Measurements from ENCODE around the gene TIAM2. TPM values are rescaled to one million over a fixed set of nuclear protein-coding genes. Genes with fewer than 3 reads are reported as not detected.

Gene TIAM2
- total and polyA plus RNA-seq, 2 donors (not counting 3 experiments of a cell fraction or from before 2014, with no cell fraction given) = 9.6 to 18.5 TPM

GRCh38 chr6:154991207-154991606, 3.9 kb upstream of the TIAM2 start:
- POLR2A ChIA-PET = no interaction called here
- Histone ChIP-seq H3K4me1 (ENCODE audit: control insufficient read depth, extremely low read depth, insufficient read depth, low read length) (peaks cover 4% of the 10 kb centered on the region), H3K9me1 (replicated peaks; ENCODE audit: control insufficient read depth, extremely low read depth, insufficient read depth, low read length) (no peaks in the 10 kb centered on the region), H3K36me3 (ENCODE audit: control insufficient read depth in 2 of 2, extremely low read depth in 1 of 2, insufficient read depth in 2 of 2, low read length in 2 of 2) (no peaks in the 10 kb centered on the region), H3K27me3 (ENCODE audit: control insufficient read depth in 2 of 2, insufficient read depth in 2 of 2, low read length in 2 of 2) (peaks cover 0 to 2% of the 10 kb centered on the region in 2 experiments), H3K79me2 (ENCODE audit: control insufficient read depth, insufficient read depth, low read length) (no peaks in the 10 kb centered on the region), H3K4me3 (replicated peaks in 1 of 3; ENCODE audit: insufficient read depth in 1 of 3, low read depth in 1 of 3, low read length in 3 of 3) (no peak overlapping the region), H3K9me3 (replicated peaks; ENCODE audit: control insufficient read depth, insufficient read depth, low read length) (no peaks in the 10 kb centered on the region), H2AFZ (ENCODE audit: low read depth, low read length) (no peak overlapping the region), H4K20me1 (replicated peaks; ENCODE audit: control insufficient read depth, extremely low read depth, insufficient read depth, low read length) (no peaks in the 10 kb centered on the region), H3K27ac (ENCODE audit: insufficient read depth, low read depth, low read length) (no peak overlapping the region), H3K9ac (replicated peaks; ENCODE audit: extremely low read depth, insufficient read depth, low read length) (no peak overlapping the region), H3K4me2 (ENCODE audit: insufficient read depth, low read length) (no peak overlapping the region)
- BruUV-seq (replicated peaks) = no TSS peak
- CTCF ChIA-PET = interaction anchor here (0.6 to 2.0 kb wide), 2 partner anchors 13 to 14 kb away, joined by 3 to 6 read pairs; no protein-coding TSS in a partner anchor
- no peak for TF ChIP-seq CTCF (IDR thresholded peaks at IDR 0.05; ENCODE audit: extremely low read depth in 1 of 2, insufficient read depth in 1 of 2, low read depth in 1 of 2, low read length in 2 of 2)
- no peak for TF ChIP-seq FOS (IDR thresholded peaks at IDR 0.05; ENCODE audit: borderline replicate concordance, insufficient read depth, low read length)
- TF ChIP-seq, protein P1, sequence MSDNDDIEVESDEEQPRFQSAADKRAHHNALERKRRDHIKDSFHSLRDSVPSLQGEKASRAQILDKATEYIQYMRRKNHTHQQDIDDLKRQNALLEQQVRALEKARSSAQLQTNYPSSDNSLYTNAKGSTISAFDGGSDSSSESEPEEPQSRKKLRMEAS (IDR thresholded peaks at IDR 0.05; ENCODE audit: insufficient read depth, insufficient read length) = no peak
- TF ChIP-seq GATA2 (IDR thresholded peaks at IDR 0.05; ENCODE audit: insufficient read depth, insufficient read length, low read depth, low read length) = no peak
- no peak for TF ChIP-seq EZH2 (IDR thresholded peaks at IDR 0.05; ENCODE audit: borderline replicate concordance, low read depth, low read length, severe bottlenecking)
- TF ChIP-seq MYC (IDR thresholded peaks at IDR 0.05; ENCODE audit: low read depth, low read length) = no peak
- TF ChIP-seq POLR2AphosphoS5 (IDR thresholded peaks at IDR 0.05; ENCODE audit: insufficient read depth, low read depth, low read length) = no peak
- TF ChIP-seq POLR2A (IDR thresholded peaks at IDR 0.05; ENCODE audit: low read depth, low read length) = no peak
- TF ChIP-seq JUN (IDR thresholded peaks at IDR 0.05; ENCODE audit: borderline replicate concordance, insufficient read depth, insufficient read length, low read depth) = no peak
- DNase-seq (ENCODE audit: low read depth, low spot score) (no peak), FAIRE-seq (no peak)
- dilution Hi-C loops (cut with MboI; ENCODE audit: extremely low pct_ligation_motif_present, low sequenced_read_pairs) (no loop called here), intact Hi-C loops (cut with micrococcal nuclease) (no loop called here)

Data from endothelial cell of umbilical vein (primary cell).